PFSK-1 (cell line): ENCODE results near the gene MUC21.

Experiments used
- POLR2AphosphoS5 ChIP-seq: IDR thresholded peaks from 2 replicates; pipeline ENCODE4 v1.6.1; 2012; ENCODE audit warnings: low read depth, mild to moderate bottlenecking, control low read depth, low read length, moderate library complexity
- REST ChIP-seq, 2 experiments: IDR thresholded peaks; 2 replicates each; pipeline versions ENCODE4 v1.6.1 to v1.8.0; 2011 to 2012; ENCODE audit warnings: low read depth in 2 of 2, low read length in 2 of 2, control low read depth in 1 of 2, inconsistent platforms in 1 of 2, mild to moderate bottlenecking in 1 of 2, moderate library complexity in 1 of 2; ENCODE audit not compliant: insufficient read depth in 1 of 2
- SIN3A ChIP-seq: IDR thresholded peaks from 2 replicates; pipeline ENCODE4 v1.6.1; 2012; ENCODE audit warnings: mild to moderate bottlenecking, low read length, moderate library complexity, borderline replicate concordance; ENCODE audit not compliant: insufficient read depth

- TF ChIP-seq POLR2AphosphoS5 (no peak), REST (IDR thresholded peaks at IDR 0.05; ENCODE audit: insufficient read depth in 1 of 2, low read depth in 2 of 2, low read length in 2 of 2) (no peak), SIN3A (no peak)
Observed at GRCh38 chr6:30997301-30997700, 13.8 kb downstream of the MUC21 start.
